Nephron progenitor cell (in vitro differentiated cells): ENCODE data around the gene GATA2.

ENCODE experiments used
- DNase-seq: peaks from one replicate; pipeline ENCODE4 v3.0.0; 2021
- H3K27ac Mint-ChIP-seq: 2 replicates; pipeline ENCODE4 v1.8.0; 2021; ENCODE audit warnings: mild to moderate bottlenecking, moderate library complexity, mixed read lengths
- H3K27me3 Mint-ChIP-seq: 2 replicates; pipeline ENCODE4 v1.8.0; 2021; ENCODE audit warnings: mild to moderate bottlenecking, low read depth, mixed read lengths; ENCODE audit not compliant: poor library complexity
- H3K36me3 Mint-ChIP-seq: 2 replicates; pipeline ENCODE4 v1.8.0; 2021; ENCODE audit warnings: low read depth, mixed read lengths
- H3K4me1 Mint-ChIP-seq: 2 replicates; pipeline ENCODE4 v1.8.0; 2021; ENCODE audit warnings: mixed read lengths
- H3K4me3 Mint-ChIP-seq: 2 replicates; pipeline ENCODE4 v1.8.0; 2021; ENCODE audit warnings: mild to moderate bottlenecking, moderate library complexity, mixed read lengths
- H3K9me3 Mint-ChIP-seq: 2 replicates; pipeline ENCODE4 v1.8.0; 2021; ENCODE audit warnings: mild to moderate bottlenecking, moderate library complexity, mixed read lengths
- CTCF ChIP-seq: fragments of 200-600 bp; sonication (generic); IDR thresholded peaks from 2 replicates; pipeline ENCODE4 v1.5.0; 2021; ENCODE audit warnings: antibody characterized with exemption

GATA2 gene

GRCh38 chr3:128432301-128432970 lies 60.6 kb downstream of the GATA2 start:
- peak; percentile 39 for DNase-seq
- H3K4me3 Mint-ChIP-seq, result peak overlapping the region; percentile 80

DNA sequence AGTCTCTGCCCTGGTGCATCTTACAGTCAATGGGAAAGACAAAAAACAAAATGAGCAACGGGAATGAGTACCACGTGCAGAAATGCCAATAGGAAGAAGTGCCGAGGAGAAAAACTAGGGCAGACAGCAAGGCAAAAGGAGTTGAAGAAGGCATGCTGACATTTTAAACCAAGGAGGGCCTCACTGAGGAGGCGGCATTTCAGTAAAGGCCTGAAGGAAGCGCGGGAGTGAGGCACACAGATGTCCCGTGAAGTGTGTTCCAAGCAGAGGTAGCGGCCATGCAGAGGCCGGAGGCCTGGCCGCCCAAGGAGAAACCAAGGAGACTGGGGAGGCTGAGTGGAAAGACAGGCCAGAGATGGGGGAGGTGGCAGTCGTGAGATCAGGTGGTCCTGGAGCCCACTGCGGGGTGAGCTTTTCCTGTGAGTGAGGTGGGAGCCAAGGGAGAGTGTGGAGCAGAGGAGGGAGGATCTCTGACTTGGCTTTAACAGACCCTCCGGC lies 61.1 kb downstream of the GATA2 start:
- no peak for TF ChIP-seq CTCF
- peaks cover 85% of the 10 kb centered on the region for H3K27me3 Mint-ChIP-seq
- H3K9me3 Mint-ChIP-seq, result no peaks in the 10 kb centered on the region
- H3K4me3 Mint-ChIP-seq, result peak overlapping the region; percentile 80
- peaks cover 35% of the 10 kb centered on the region for H3K4me1 Mint-ChIP-seq
- no peak for DNase-seq
- H3K36me3 Mint-ChIP-seq, result no peaks in the 10 kb centered on the region
- H3K27ac Mint-ChIP-seq, result no peak overlapping the region

More at GRCh38 chr3:128432301-128432970, 60.6 kb downstream of the GATA2 start:
- no peaks in the 10 kb centered on the region for H3K36me3 Mint-ChIP-seq
- peaks cover 35% of the 10 kb centered on the region for H3K4me1 Mint-ChIP-seq
- H3K9me3 Mint-ChIP-seq, result no peaks in the 10 kb centered on the region
- H3K27ac Mint-ChIP-seq, result no peak overlapping the region
- TF ChIP-seq CTCF, result no peak
- H3K27me3 Mint-ChIP-seq, result peaks cover 85% of the 10 kb centered on the region

DNA sequence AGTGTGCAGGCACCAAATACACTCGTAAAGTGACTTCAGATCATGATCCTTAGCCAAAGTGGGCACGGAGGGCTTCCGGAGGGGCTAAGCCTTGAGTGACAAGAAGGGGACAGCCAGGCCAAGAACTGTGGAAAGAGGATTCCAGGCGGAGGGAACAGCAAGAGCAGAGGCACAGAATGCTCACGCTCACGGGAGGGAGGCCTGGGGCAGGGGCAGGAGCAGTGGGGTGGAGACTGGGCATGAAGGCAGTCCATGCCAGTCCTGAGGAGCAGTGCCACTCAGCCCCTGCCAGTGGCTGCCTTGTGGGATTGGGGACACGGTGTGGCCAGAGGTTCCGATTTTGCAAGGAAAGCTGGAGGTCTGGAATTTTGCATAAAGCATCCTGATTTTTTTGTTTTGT lies 62.3 kb downstream of the GATA2 start:
- TF ChIP-seq CTCF, result no peak
- Mint-ChIP-seq H3K27ac (no peak overlapping the region), H3K9me3 (no peaks in the 10 kb centered on the region), H3K27me3 (peaks cover 77% of the 10 kb centered on the region), H3K4me1 (peaks cover 30% of the 10 kb centered on the region), H3K4me3 (no peak overlapping the region), H3K36me3 (no peaks in the 10 kb centered on the region)
- no peak for DNase-seq

- H3K4me3 Mint-ChIP-seq, result no peak overlapping the region
- no peak for DNase-seq
- H3K9me3 Mint-ChIP-seq, result no peaks in the 10 kb centered on the region
- TF ChIP-seq CTCF, result no peak
- peaks cover 79% of the 10 kb centered on the region for H3K27me3 Mint-ChIP-seq
- H3K27ac Mint-ChIP-seq, result no peak overlapping the region
- H3K4me1 Mint-ChIP-seq, result peaks cover 31% of the 10 kb centered on the region
- H3K36me3 Mint-ChIP-seq, result no peaks in the 10 kb centered on the region
Observed at GRCh38 chr3:128430301-128430700, 62.7 kb downstream of the GATA2 start.

- peaks cover 85% of the 10 kb centered on the region for H3K27me3 Mint-ChIP-seq
- no peak overlapping the region for H3K4me3 Mint-ChIP-seq
Observed at GRCh38 chr3:128429751-128430150, 63.2 kb downstream of the GATA2 start.

More at GRCh38 chr3:128429751-128430150, 63.2 kb downstream of the GATA2 start:
- peaks cover 36% of the 10 kb centered on the region for H3K4me1 Mint-ChIP-seq
- H3K27ac Mint-ChIP-seq, result no peak overlapping the region
- H3K9me3 Mint-ChIP-seq, result no peaks in the 10 kb centered on the region
- DNase-seq, result no peak
- H3K36me3 Mint-ChIP-seq, result no peaks in the 10 kb centered on the region
- no peak for TF ChIP-seq CTCF
